GM23338 (cell line): ENCODE results near the gene LGALS8. TPM values are rescaled to one million over a fixed set of nuclear protein-coding genes. Genes with fewer than 3 reads are reported as not detected.

Source experiments
- ATAC-seq: fragments of 200-7000 bp; cut with Tn5 transposase; 3 replicates; pipeline ENCODE4 v1.9.1; 2020
- DNase-seq: peaks from one replicate; pipeline ENCODE4 v3.0.0-alpha.2; 2015; ENCODE audit warnings: low spot score
- H2AFZ ChIP-seq: fragments of 200-600 bp; sonication (generic); 2 replicates; pipeline ENCODE4 v1.8.0; 2016; ENCODE audit warnings: antibody characterized with exemption, mild to moderate bottlenecking, moderate library complexity
- H3F3A ChIP-seq: fragments of 200-600 bp; sonication (generic); replicated peaks from 2 replicates; pipeline ENCODE4 v1.8.0; 2017; ENCODE audit warnings: antibody characterized with exemption, mixed run types, low read depth
- H3K27ac ChIP-seq: fragments of 200-600 bp; sonication (generic); 2 replicates; pipeline ENCODE4 v1.6.1; 2016; ENCODE audit warnings: low read depth
- H3K27me3 ChIP-seq: fragments of 200-600 bp; sonication (generic); 2 replicates; pipeline ENCODE4 v1.8.0; 2016; ENCODE audit warnings: mild to moderate bottlenecking, mixed run types, moderate library complexity; ENCODE audit not compliant: insufficient read depth
- H3K36me3 ChIP-seq: fragments of 200-600 bp; sonication (generic); 2 replicates; pipeline ENCODE4 v1.8.0; 2016; ENCODE audit warnings: mild to moderate bottlenecking; ENCODE audit not compliant: insufficient read depth
- H3K4me1 ChIP-seq: fragments of 200-600 bp; sonication (generic); 2 replicates; pipeline ENCODE4 v1.8.0; 2016; ENCODE audit warnings: mild to moderate bottlenecking, moderate library complexity; ENCODE audit not compliant: insufficient read depth
- H3K4me2 ChIP-seq: fragments of 200-600 bp; sonication (generic); 2 replicates; pipeline ENCODE4 v1.7.1; 2017; ENCODE audit warnings: mixed run types
- H3K4me3 ChIP-seq: fragments of 200-600 bp; sonication (generic); 2 replicates; pipeline ENCODE4 v1.6.1; 2016; ENCODE audit warnings: mixed run types
- H3K79me2 ChIP-seq: fragments of 200-600 bp; sonication (generic); replicated peaks from 2 replicates; pipeline ENCODE4 v1.8.0; 2017; ENCODE audit warnings: mild to moderate bottlenecking; ENCODE audit not compliant: insufficient read depth
- H3K9me2 ChIP-seq: fragments of 200-600 bp; sonication (generic); 2 replicates; pipeline ENCODE4 v1.8.0; 2017; ENCODE audit not compliant: insufficient read depth
- H4K20me1 ChIP-seq: fragments of 200-600 bp; sonication (generic); replicated peaks from 2 replicates; pipeline ENCODE4 v1.8.0; 2017; ENCODE audit warnings: mild to moderate bottlenecking; ENCODE audit not compliant: insufficient read depth
- H3K27ac Mint-ChIP-seq: 2 replicates; pipeline ENCODE4 v1.8.0; 2020; ENCODE audit warnings: inconsistent platforms, mild to moderate bottlenecking, moderate library complexity, mixed read lengths
- H3K27me3 Mint-ChIP-seq: 3 replicates; pipeline ENCODE4 v1.8.0; 2022; ENCODE audit warnings: low read depth, mild to moderate bottlenecking, moderate library complexity, mixed read lengths, inconsistent platforms; ENCODE audit not compliant: insufficient read depth, poor library complexity
- H3K36me3 Mint-ChIP-seq: 3 replicates; pipeline ENCODE4 v1.8.0; 2021; ENCODE audit warnings: low read depth, mild to moderate bottlenecking, inconsistent platforms, moderate library complexity, mixed read lengths
- H3K4me1 Mint-ChIP-seq: 3 replicates; pipeline ENCODE4 v1.8.0; 2020; ENCODE audit warnings: mild to moderate bottlenecking, inconsistent platforms, mixed read lengths
- H3K4me3 Mint-ChIP-seq: 3 replicates; pipeline ENCODE4 v1.8.0; 2021; ENCODE audit warnings: moderate library complexity, mild to moderate bottlenecking, inconsistent platforms, mixed read lengths
- H3K9me3 Mint-ChIP-seq: 3 replicates; pipeline ENCODE4 v1.8.0; 2020; ENCODE audit warnings: moderate library complexity, mild to moderate bottlenecking, inconsistent platforms, mixed read lengths
- CREB1 ChIP-seq: fragments of 250-450 bp; sonication (Bioruptor Pico); IDR thresholded peaks from 2 replicates; pipeline ENCODE4 v1.5.0; 2020; ENCODE audit warnings: low read depth, mild to moderate bottlenecking, moderate library complexity
- EZH2 ChIP-seq: fragments of 200-600 bp; sonication (generic); IDR thresholded peaks from one replicate; pipeline ENCODE4 v1.8.0; 2017; ENCODE audit warnings: antibody characterized with exemption, mild to moderate bottlenecking, low read depth; ENCODE audit not compliant: unreplicated experiment
- EZH2phosphoT487 ChIP-seq: fragments of 200-600 bp; sonication (generic); IDR thresholded peaks from one replicate; pipeline ENCODE4 v1.8.1; 2018; ENCODE audit warnings: antibody characterized with exemption; ENCODE audit not compliant: unreplicated experiment
- JUNB ChIP-seq: IDR thresholded peaks from one replicate; pipeline ENCODE4 v1.6.1; 2016; ENCODE audit warnings: antibody characterized with exemption; ENCODE audit not compliant: unreplicated experiment
- NANOG ChIP-seq: IDR thresholded peaks from 2 replicates; pipeline ENCODE4 v1.6.1; 2016; ENCODE audit warnings: antibody characterized with exemption, borderline replicate concordance
- POLR2AphosphoS5 ChIP-seq: IDR thresholded peaks from 2 replicates; pipeline ENCODE4 v1.6.1; 2016; ENCODE audit warnings: antibody characterized with exemption, low read depth
- STAT1 ChIP-seq: IDR thresholded peaks from one replicate; pipeline ENCODE4 v1.6.1; 2016; ENCODE audit warnings: antibody characterized with exemption; ENCODE audit not compliant: unreplicated experiment
- ZNF114 ChIP-seq: fragments of 250-450 bp; sonication (Bioruptor Pico); IDR thresholded peaks from 2 replicates; pipeline ENCODE4 v1.5.0; 2020; ENCODE audit warnings: mild to moderate bottlenecking, moderate library complexity
- ZNF331 ChIP-seq: fragments of 250-450 bp; sonication (Bioruptor Pico); IDR thresholded peaks from 2 replicates; pipeline ENCODE4 v1.5.0; 2020; ENCODE audit warnings: low read depth, mild to moderate bottlenecking, moderate library complexity
- polyA plus RNA-seq: library from polyadenylated mRNA; unstranded; fragments of >200 nt; fragmentation: Nextera tagmentation; extraction: Ambion mirVana; gene quantifications from 2 replicates; pipeline ENCODE4 v1.2.1, GENCODE V29; 2016
- total RNA-seq: library from RNA; depleted of rRNA; stranded (reverse); fragments of >200 nt; shearing (Covaris generic); gene quantifications from 2 replicates; pipeline ENCODE4 v1.2.3, GENCODE V29; 2014
- TF ChIP-seq, protein P1 (sequence below), 2 experiments: fragments of 200-600 bp in 1 of 2; sonication (generic) in 1 of 2; conservative IDR thresholded peaks; 2 replicates each; pipeline versions ENCODE4 v1.5.1 to v1.6.1; 2016 to 2017; ENCODE audit warnings: antibody characterized with exemption in 2 of 2, low read depth in 2 of 2, mild to moderate bottlenecking in 2 of 2, moderate library complexity in 1 of 2
- TF ChIP-seq, protein P2 (sequence below): IDR thresholded peaks from 2 replicates; pipeline ENCODE4 v1.6.1; 2016; ENCODE audit warnings: antibody characterized with exemption
- TF ChIP-seq, protein P3 (sequence below): fragments of 250-450 bp; sonication (Bioruptor Pico); IDR thresholded peaks from 2 replicates; pipeline ENCODE4 v1.5.0; 2020; ENCODE audit warnings: mild to moderate bottlenecking, moderate library complexity
- TF ChIP-seq, protein P4 (sequence below): IDR thresholded peaks from one replicate; pipeline ENCODE4 v1.6.1; 2018; ENCODE audit warnings: antibody characterized with exemption; ENCODE audit not compliant: unreplicated experiment

The LGALS8 gene
- total and polyA plus RNA-seq, 2 experiments from 2014 or later, result 10.1 to 11.5 TPM

DNA sequence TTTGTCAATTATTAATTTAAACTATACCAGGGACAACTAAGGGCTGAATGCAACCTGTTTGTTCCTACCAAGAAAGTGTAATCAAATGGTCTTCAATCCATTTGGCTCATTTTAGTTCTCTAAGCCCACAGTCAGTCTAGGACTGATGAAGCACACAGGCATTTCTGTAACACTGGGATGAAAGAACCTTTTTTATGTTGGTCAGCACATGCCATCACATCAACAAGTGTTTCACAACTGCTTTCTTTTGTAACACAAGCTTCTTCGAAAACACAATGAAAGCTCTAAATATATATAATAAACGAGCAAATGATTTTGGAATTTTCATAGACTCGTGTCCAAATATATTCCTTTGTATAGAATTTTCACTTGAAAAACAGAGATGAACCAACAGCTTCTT, 51.7 kb downstream of the LGALS8 start:
- no peak overlapping the region for H3K27ac Mint-ChIP-seq
- no peak overlapping the region for H3K4me2 ChIP-seq
- no peaks in the 10 kb centered on the region for H3K79me2 ChIP-seq
- no peaks in the 10 kb centered on the region for H3K9me3 Mint-ChIP-seq
- no peak overlapping the region for H3K4me3 ChIP-seq
- DNase-seq (no peak), ATAC-seq (no peak)
- H3K4me1 ChIP-seq, result no peaks in the 10 kb centered on the region
- peaks cover 79% of the 10 kb centered on the region for H3K36me3 Mint-ChIP-seq
- no peak overlapping the region for H3K4me3 Mint-ChIP-seq
- TF ChIP-seq, protein P1, sequence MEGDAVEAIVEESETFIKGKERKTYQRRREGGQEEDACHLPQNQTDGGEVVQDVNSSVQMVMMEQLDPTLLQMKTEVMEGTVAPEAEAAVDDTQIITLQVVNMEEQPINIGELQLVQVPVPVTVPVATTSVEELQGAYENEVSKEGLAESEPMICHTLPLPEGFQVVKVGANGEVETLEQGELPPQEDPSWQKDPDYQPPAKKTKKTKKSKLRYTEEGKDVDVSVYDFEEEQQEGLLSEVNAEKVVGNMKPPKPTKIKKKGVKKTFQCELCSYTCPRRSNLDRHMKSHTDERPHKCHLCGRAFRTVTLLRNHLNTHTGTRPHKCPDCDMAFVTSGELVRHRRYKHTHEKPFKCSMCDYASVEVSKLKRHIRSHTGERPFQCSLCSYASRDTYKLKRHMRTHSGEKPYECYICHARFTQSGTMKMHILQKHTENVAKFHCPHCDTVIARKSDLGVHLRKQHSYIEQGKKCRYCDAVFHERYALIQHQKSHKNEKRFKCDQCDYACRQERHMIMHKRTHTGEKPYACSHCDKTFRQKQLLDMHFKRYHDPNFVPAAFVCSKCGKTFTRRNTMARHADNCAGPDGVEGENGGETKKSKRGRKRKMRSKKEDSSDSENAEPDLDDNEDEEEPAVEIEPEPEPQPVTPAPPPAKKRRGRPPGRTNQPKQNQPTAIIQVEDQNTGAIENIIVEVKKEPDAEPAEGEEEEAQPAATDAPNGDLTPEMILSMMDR (conservative IDR thresholded peaks at IDR 0.05; ENCODE audit: low read depth in 2 of 2), result no peak
- TF ChIP-seq, protein P2, sequence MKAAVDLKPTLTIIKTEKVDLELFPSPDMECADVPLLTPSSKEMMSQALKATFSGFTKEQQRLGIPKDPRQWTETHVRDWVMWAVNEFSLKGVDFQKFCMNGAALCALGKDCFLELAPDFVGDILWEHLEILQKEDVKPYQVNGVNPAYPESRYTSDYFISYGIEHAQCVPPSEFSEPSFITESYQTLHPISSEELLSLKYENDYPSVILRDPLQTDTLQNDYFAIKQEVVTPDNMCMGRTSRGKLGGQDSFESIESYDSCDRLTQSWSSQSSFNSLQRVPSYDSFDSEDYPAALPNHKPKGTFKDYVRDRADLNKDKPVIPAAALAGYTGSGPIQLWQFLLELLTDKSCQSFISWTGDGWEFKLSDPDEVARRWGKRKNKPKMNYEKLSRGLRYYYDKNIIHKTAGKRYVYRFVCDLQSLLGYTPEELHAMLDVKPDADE, result no peak
- no peak for TF ChIP-seq ZNF114 (CRISPR knock-in tag)
- no peak for TF ChIP-seq JUNB
- TF ChIP-seq NANOG, result no peak
- no peak for TF ChIP-seq CREB1 (CRISPR knock-in tag)
- no peak for TF ChIP-seq ZNF331 (CRISPR knock-in tag)
- TF ChIP-seq STAT1, result no peak
- no peak for TF ChIP-seq POLR2AphosphoS5
- TF ChIP-seq, protein P3, sequence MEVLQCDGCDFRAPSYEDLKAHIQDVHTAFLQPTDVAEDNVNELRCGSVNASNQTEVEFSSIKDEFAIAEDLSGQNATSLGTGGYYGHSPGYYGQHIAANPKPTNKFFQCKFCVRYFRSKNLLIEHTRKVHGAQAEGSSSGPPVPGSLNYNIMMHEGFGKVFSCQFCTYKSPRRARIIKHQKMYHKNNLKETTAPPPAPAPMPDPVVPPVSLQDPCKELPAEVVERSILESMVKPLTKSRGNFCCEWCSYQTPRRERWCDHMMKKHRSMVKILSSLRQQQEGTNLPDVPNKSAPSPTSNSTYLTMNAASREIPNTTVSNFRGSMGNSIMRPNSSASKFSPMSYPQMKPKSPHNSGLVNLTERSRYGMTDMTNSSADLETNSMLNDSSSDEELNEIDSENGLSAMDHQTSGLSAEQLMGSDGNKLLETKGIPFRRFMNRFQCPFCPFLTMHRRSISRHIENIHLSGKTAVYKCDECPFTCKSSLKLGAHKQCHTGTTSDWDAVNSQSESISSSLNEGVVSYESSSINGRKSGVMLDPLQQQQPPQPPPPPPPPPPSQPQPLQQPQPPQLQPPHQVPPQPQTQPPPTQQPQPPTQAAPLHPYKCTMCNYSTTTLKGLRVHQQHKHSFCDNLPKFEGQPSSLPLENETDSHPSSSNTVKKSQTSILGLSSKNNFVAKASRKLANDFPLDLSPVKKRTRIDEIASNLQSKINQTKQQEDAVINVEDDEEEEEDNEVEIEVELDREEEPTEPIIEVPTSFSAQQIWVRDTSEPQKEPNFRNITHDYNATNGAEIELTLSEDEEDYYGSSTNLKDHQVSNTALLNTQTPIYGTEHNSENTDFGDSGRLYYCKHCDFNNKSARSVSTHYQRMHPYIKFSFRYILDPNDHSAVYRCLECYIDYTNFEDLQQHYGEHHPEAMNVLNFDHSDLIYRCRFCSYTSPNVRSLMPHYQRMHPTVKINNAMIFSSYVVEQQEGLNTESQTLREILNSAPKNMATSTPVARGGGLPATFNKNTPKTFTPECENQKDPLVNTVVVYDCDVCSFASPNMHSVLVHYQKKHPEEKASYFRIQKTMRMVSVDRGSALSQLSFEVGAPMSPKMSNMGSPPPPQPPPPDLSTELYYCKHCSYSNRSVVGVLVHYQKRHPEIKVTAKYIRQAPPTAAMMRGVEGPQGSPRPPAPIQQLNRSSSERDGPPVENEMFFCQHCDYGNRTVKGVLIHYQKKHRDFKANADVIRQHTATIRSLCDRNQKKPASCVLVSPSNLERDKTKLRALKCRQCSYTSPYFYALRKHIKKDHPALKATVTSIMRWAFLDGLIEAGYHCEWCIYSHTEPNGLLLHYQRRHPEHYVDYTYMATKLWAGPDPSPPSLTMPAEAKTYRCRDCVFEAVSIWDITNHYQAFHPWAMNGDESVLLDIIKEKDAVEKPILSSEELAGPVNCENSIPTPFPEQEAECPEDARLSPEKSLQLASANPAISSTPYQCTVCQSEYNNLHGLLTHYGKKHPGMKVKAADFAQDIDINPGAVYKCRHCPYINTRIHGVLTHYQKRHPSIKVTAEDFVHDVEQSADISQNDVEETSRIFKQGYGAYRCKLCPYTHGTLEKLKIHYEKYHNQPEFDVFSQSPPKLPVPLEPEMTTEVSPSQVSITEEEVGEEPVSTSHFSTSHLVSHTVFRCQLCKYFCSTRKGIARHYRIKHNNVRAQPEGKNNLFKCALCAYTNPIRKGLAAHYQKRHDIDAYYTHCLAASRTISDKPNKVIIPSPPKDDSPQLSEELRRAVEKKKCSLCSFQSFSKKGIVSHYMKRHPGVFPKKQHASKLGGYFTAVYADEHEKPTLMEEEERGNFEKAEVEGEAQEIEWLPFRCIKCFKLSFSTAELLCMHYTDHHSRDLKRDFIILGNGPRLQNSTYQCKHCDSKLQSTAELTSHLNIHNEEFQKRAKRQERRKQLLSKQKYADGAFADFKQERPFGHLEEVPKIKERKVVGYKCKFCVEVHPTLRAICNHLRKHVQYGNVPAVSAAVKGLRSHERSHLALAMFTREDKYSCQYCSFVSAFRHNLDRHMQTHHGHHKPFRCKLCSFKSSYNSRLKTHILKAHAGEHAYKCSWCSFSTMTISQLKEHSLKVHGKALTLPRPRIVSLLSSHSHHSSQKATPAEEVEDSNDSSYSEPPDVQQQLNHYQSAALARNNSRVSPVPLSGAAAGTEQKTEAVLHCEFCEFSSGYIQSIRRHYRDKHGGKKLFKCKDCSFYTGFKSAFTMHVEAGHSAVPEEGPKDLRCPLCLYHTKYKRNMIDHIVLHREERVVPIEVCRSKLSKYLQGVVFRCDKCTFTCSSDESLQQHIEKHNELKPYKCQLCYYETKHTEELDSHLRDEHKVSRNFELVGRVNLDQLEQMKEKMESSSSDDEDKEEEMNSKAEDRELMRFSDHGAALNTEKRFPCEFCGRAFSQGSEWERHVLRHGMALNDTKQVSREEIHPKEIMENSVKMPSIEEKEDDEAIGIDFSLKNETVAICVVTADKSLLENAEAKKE (CRISPR knock-in tag), result no peak
- TF ChIP-seq, protein P4, sequence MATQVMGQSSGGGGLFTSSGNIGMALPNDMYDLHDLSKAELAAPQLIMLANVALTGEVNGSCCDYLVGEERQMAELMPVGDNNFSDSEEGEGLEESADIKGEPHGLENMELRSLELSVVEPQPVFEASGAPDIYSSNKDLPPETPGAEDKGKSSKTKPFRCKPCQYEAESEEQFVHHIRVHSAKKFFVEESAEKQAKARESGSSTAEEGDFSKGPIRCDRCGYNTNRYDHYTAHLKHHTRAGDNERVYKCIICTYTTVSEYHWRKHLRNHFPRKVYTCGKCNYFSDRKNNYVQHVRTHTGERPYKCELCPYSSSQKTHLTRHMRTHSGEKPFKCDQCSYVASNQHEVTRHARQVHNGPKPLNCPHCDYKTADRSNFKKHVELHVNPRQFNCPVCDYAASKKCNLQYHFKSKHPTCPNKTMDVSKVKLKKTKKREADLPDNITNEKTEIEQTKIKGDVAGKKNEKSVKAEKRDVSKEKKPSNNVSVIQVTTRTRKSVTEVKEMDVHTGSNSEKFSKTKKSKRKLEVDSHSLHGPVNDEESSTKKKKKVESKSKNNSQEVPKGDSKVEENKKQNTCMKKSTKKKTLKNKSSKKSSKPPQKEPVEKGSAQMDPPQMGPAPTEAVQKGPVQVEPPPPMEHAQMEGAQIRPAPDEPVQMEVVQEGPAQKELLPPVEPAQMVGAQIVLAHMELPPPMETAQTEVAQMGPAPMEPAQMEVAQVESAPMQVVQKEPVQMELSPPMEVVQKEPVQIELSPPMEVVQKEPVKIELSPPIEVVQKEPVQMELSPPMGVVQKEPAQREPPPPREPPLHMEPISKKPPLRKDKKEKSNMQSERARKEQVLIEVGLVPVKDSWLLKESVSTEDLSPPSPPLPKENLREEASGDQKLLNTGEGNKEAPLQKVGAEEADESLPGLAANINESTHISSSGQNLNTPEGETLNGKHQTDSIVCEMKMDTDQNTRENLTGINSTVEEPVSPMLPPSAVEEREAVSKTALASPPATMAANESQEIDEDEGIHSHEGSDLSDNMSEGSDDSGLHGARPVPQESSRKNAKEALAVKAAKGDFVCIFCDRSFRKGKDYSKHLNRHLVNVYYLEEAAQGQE, result no peak
- no peak for TF ChIP-seq EZH2phosphoT487
- TF ChIP-seq EZH2, result no peak
- H2AFZ ChIP-seq, result no peak overlapping the region
- peaks cover 3% of the 10 kb centered on the region; the same call in 1 of the 2 replicates for H4K20me1 ChIP-seq
- H3F3A ChIP-seq, result no peaks in the 10 kb centered on the region
- H3K27me3 Mint-ChIP-seq, result no peaks in the 10 kb centered on the region
- no peaks in the 10 kb centered on the region for H3K9me2 ChIP-seq
- no peaks in the 10 kb centered on the region for H3K27me3 ChIP-seq
- H3K36me3 ChIP-seq, result peaks cover 68% of the 10 kb centered on the region
- H3K27ac ChIP-seq, result no peak overlapping the region
- H3K4me1 Mint-ChIP-seq, result no peaks in the 10 kb centered on the region
